Hematopoietic multipotent progenitor cell (in vitro differentiated cells): Measurements from ENCODE around the gene SPHK1. TPM values are rescaled to one million over a fixed set of nuclear protein-coding genes. Genes with fewer than 3 reads are reported as not detected.
A peak's percentile ranks its signal among the peaks of the same experiment; 100 is the strongest.

Experiments
- DNase-seq, 3 donors: peaks; one replicate each; pipeline ENCODE4 v3.0.0-alpha.2; 2011 to 2015; ENCODE audit warnings: low read depth in 2 of 3, low spot score in 2 of 3
- small RNA-seq: library from RNA; depleted of rRNA; stranded (forward); fragments of <200 nt; gene quantifications from one replicate; pipeline ENCODE3, GENCODE V24; 2012
- total RNA-seq: library from RNA; depleted of rRNA; stranded (reverse); fragments of >200 nt; gene quantifications from one replicate; pipeline ENCODE4 v1.2.3, GENCODE V29; 2012

The SPHK1 gene
- total RNA-seq, 1 donor = 7.5 TPM

DNA sequence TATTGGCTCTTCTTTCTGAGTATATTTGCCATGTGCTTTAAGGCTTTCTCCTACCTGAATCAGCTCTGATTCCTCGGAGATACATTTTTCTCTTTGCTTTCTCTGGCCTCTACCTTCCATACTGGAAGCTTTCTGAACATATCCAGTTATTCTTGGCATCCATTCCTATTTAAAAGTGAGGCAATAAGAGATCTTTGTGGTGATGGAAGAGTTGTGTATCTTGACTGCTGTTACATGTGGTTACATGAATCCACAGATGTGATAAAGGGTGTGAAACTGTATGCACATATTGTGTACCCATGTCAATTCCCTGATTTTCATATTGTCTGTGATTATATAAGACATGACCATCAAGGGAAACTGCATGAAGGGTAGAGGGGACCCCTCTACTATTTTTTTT, 44.1 kb downstream of the SPHK1 start:
- no peak for DNase-seq

DNA sequence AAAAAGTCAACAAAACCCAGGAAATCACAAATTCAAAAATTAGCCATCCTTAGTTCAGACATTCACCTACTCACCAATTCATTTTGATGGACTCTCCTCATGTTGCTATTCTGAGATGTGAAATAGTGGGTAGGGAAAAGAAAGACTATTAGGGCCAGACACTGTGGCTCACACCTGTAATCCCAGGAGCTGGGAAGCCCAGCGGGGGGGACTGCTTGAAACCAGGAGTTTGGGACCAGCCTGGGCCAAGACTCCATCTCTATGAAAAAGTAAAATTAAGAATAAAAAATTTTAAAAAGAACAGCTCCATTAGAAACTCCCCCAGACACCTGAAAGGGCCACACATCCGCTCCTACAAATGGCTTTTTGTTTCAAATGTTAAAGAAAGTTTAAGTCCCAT, 47.1 kb downstream of the SPHK1 start:
- DNase-seq = no peak

GRCh38 chr17:76432004-76432403, 47.6 kb downstream of the SPHK1 start:
- no peak for DNase-seq

- DNase-seq = peak in 1 of 3 donors; percentile 43
Observed at GRCh38 chr17:76432712-76433336, 48.4 kb downstream of the SPHK1 start.

- no peak for DNase-seq
Observed at GRCh38 chr17:76433693-76434092, 49.3 kb downstream of the SPHK1 start.

DNA sequence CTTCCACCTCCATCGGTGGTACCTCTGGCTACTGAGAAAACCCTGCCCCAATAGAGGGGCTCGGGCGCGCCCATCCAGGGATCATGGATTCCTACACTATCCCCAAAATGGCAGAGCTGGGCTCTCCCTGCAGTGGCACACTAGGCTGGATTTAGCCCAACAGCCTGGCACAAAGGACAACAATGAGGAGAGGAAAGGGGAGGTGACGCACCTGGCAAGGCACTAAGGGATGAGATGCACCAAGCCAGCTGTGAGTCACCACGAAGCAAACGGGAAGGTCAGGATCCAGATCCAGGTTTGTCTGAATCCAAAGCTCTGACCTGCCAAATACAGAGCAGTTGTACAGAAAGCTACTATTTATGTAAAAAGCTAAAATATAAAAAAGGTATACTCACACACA, 50.5 kb downstream of the SPHK1 start:
- DNase-seq = no peak

GRCh38 chr17:76435751-76436150, 51.3 kb downstream of the SPHK1 start:
- no peak for DNase-seq

Small RNAs within 50 kb of the gene (small RNA-seq; reads per million reads assigned to genes)
- not detected for gene RNU6-24P

Other genes starting within 250 kb of the SPHK1 start
- 4.6 TPM for gene FOXJ1, start 243.4 kb upstream of the SPHK1 start, total RNA-seq
- 0.27 TPM for gene RNF157, start 144.1 kb upstream of the SPHK1 start, total RNA-seq
- gene UBALD2, start 119.3 kb upstream of the SPHK1 start, total RNA-seq = 31.0 TPM
- gene QRICH2, start 76.3 kb upstream of the SPHK1 start, total RNA-seq = 3.0 TPM
- gene PRPSAP1, start 30.7 kb upstream of the SPHK1 start, total RNA-seq = 39.6 TPM
- 46.3 TPM for gene UBE2O, start 68.5 kb downstream of the SPHK1 start, total RNA-seq
- under 0.01 TPM for gene AANAT, start 83.0 kb downstream of the SPHK1 start, total RNA-seq
- 13.7 TPM for gene RHBDF2, start 116.8 kb downstream of the SPHK1 start, total RNA-seq
- gene CYGB, start 153.1 kb downstream of the SPHK1 start, total RNA-seq = 1.1 TPM
- 0.81 TPM for gene PRCD, start 155.4 kb downstream of the SPHK1 start, total RNA-seq
- gene ST6GALNAC2, start 201.3 kb downstream of the SPHK1 start, total RNA-seq = 0.81 TPM